ENCODE results near the gene CECR2. TPM values are rescaled to one million over a fixed set of nuclear protein-coding genes. Genes with fewer than 3 reads are reported as not detected.

The CECR2 gene
- total RNA-seq, 1 experiment from 2014 or later, result 3.6 TPM

- ATAC-seq (no peak), DNase-seq (ENCODE audit: low read depth, low spot score) (no peak)
- no TSS peak for BruUV-seq (replicated peaks)
- no peaks in the 10 kb centered on the region for H3K36me3 ChIP-seq (ENCODE audit: control insufficient read depth, insufficient read depth, low read length)
- intact Hi-C loops (cut with micrococcal nuclease; ENCODE audit: unreplicated experiment), result no loop called here
- H3K4me3 ChIP-seq (ENCODE audit: low read depth in 2 of 2, low read length in 2 of 2), result no peak overlapping the region
- ChIA-PET POLR2A (no interaction called here), CTCF (no interaction called here)
- TF ChIP-seq TCF7L2 (IDR thresholded peaks at IDR 0.05; ENCODE audit: low read depth, low read length), result no peak
- no peak for TF ChIP-seq SIN3A (IDR thresholded peaks at IDR 0.05; ENCODE audit: borderline replicate concordance, insufficient read depth, low read depth, low read length)
- TF ChIP-seq REST (IDR thresholded peaks at IDR 0.05; ENCODE audit: insufficient read depth in 1 of 2, low read depth in 2 of 2, low read length in 1 of 2), result no peak
- no peak for TF ChIP-seq CTCF (IDR thresholded peaks at IDR 0.05)
- TF ChIP-seq POLR2AphosphoS5 (IDR thresholded peaks at IDR 0.05; ENCODE audit: low read depth, low read length), result no peak
- H3K27me3 ChIP-seq (ENCODE audit: control insufficient read depth, insufficient read depth, low read length), result no peaks in the 10 kb centered on the region
- H3K27ac ChIP-seq (ENCODE audit: low read length), result no peak overlapping the region; the same call in 1 of the 2 replicates
- in situ Hi-C loops (cut with HindIII; ENCODE audit: low pct_unique_long_range_greater_than_20kb, low sequenced_read_pairs), result no loop called here
- peaks cover 15% of the 10 kb centered on the region for H3K4me1 ChIP-seq (ENCODE audit: control insufficient read depth, insufficient read depth, low read length)
- H3K9me3 ChIP-seq (ENCODE audit: control insufficient read depth, insufficient read depth, low read depth, low read length), result no peaks in the 10 kb centered on the region
Observed at GRCh38 chr22:17575151-17575550, 205.9 kb downstream of the CECR2 start.

GRCh38 chr22:17575681-17576080, 206.4 kb downstream of the CECR2 start:
- POLR2A ChIA-PET, result no interaction called here
- in situ Hi-C loops (cut with HindIII; ENCODE audit: low pct_unique_long_range_greater_than_20kb, low sequenced_read_pairs) (no loop called here), intact Hi-C loops (cut with micrococcal nuclease; ENCODE audit: unreplicated experiment) (no loop called here)
- ATAC-seq (no peak), DNase-seq (ENCODE audit: low read depth, low spot score) (no peak)
- H3K4me3 ChIP-seq (ENCODE audit: low read depth in 2 of 2, low read length in 2 of 2), result no peak overlapping the region
- H3K4me1 ChIP-seq (ENCODE audit: control insufficient read depth, insufficient read depth, low read length), result peaks cover 13% of the 10 kb centered on the region
- H3K27ac ChIP-seq (ENCODE audit: low read length), result no peak overlapping the region; the same call in 1 of the 2 replicates
- no peaks in the 10 kb centered on the region for H3K27me3 ChIP-seq (ENCODE audit: control insufficient read depth, insufficient read depth, low read length)
- CTCF ChIA-PET, result no interaction called here
- H3K36me3 ChIP-seq (ENCODE audit: control insufficient read depth, insufficient read depth, low read length), result no peaks in the 10 kb centered on the region
- no peaks in the 10 kb centered on the region for H3K9me3 ChIP-seq (ENCODE audit: control insufficient read depth, insufficient read depth, low read depth, low read length)
- no peak for TF ChIP-seq CTCF (IDR thresholded peaks at IDR 0.05)
- no TSS peak for BruUV-seq (replicated peaks)

- POLR2A ChIA-PET, result interaction anchor here (0.7 kb wide), 1 partner anchor 40 kb away, joined by 5 read pairs; no protein-coding TSS in a partner anchor
- no peaks in the 10 kb centered on the region for H3K36me3 ChIP-seq (ENCODE audit: control insufficient read depth, insufficient read depth, low read length)
- H3K27ac ChIP-seq (ENCODE audit: low read length), result peak overlapping the region; percentile 39; the same call in 1 of the 2 replicates
Observed at GRCh38 chr22:17576470-17576869, 207.2 kb downstream of the CECR2 start.

More at GRCh38 chr22:17576470-17576869, 207.2 kb downstream of the CECR2 start:
- intact Hi-C loops (cut with micrococcal nuclease; ENCODE audit: unreplicated experiment) (no loop called here), in situ Hi-C loops (cut with HindIII; ENCODE audit: low pct_unique_long_range_greater_than_20kb, low sequenced_read_pairs) (no loop called here)
- no peaks in the 10 kb centered on the region for H3K27me3 ChIP-seq (ENCODE audit: control insufficient read depth, insufficient read depth, low read length)
- H3K4me1 ChIP-seq (ENCODE audit: control insufficient read depth, insufficient read depth, low read length), result peaks cover 11% of the 10 kb centered on the region
- BruUV-seq (replicated peaks), result no TSS peak
- H3K4me3 ChIP-seq (ENCODE audit: low read depth in 2 of 2, low read length in 2 of 2), result no peak overlapping the region
- CTCF ChIA-PET, result no interaction called here
- DNase-seq (ENCODE audit: low read depth, low spot score) (no peak), ATAC-seq (peak; percentile 88)
- no peak for TF ChIP-seq CTCF (IDR thresholded peaks at IDR 0.05)
- TF ChIP-seq POLR2AphosphoS5 (IDR thresholded peaks at IDR 0.05; ENCODE audit: low read depth, low read length), result no peak
- TF ChIP-seq REST (IDR thresholded peaks at IDR 0.05; ENCODE audit: insufficient read depth in 1 of 2, low read depth in 2 of 2, low read length in 1 of 2), result no peak
- TF ChIP-seq TCF7L2 (IDR thresholded peaks at IDR 0.05; ENCODE audit: low read depth, low read length), result no peak
- TF ChIP-seq SIN3A (IDR thresholded peaks at IDR 0.05; ENCODE audit: borderline replicate concordance, insufficient read depth, low read depth, low read length), result no peak
- no peaks in the 10 kb centered on the region for H3K9me3 ChIP-seq (ENCODE audit: control insufficient read depth, insufficient read depth, low read depth, low read length)
